Effector memory CD4-positive, alpha-beta T cell (primary cell): ENCODE results near the gene DMGDH.

ENCODE experiments used
- DNase-seq, 3 donors: peaks; one replicate each; pipeline ENCODE4 v3.0.0-alpha.2; 2020
- H3K27ac ChIP-seq: 2 replicates; pipeline ENCODE4 v1.7.0; 2013; ENCODE audit warnings: mild to moderate bottlenecking, low read length, moderate library complexity; ENCODE audit not compliant: insufficient read depth, poor library complexity, severe bottlenecking
- H3K27me3 ChIP-seq: replicated peaks from 2 replicates; pipeline ENCODE4 v1.7.0; 2013; ENCODE audit warnings: mild to moderate bottlenecking, low read length; ENCODE audit not compliant: insufficient read depth, control insufficient read depth, poor library complexity, severe bottlenecking
- H3K36me3 ChIP-seq: 2 replicates; pipeline ENCODE4 v1.7.0; 2013; ENCODE audit warnings: mild to moderate bottlenecking, low read length, moderate library complexity; ENCODE audit not compliant: control insufficient read depth, insufficient read depth
- H3K4me1 ChIP-seq: 2 replicates; pipeline ENCODE4 v1.7.0; 2013; ENCODE audit warnings: low read length, mild to moderate bottlenecking; ENCODE audit not compliant: control insufficient read depth, insufficient read depth, poor library complexity, severe bottlenecking
- H3K4me3 ChIP-seq: 2 replicates; pipeline ENCODE4 v1.7.0; 2013; ENCODE audit warnings: low read length, low read depth, mild to moderate bottlenecking; ENCODE audit not compliant: insufficient read depth, poor library complexity, severe bottlenecking
- H3K9me3 ChIP-seq: 2 replicates; pipeline ENCODE4 v1.7.0; 2013; ENCODE audit warnings: mild to moderate bottlenecking, low read length, moderate library complexity; ENCODE audit not compliant: control insufficient read depth

Gene DMGDH

DNA sequence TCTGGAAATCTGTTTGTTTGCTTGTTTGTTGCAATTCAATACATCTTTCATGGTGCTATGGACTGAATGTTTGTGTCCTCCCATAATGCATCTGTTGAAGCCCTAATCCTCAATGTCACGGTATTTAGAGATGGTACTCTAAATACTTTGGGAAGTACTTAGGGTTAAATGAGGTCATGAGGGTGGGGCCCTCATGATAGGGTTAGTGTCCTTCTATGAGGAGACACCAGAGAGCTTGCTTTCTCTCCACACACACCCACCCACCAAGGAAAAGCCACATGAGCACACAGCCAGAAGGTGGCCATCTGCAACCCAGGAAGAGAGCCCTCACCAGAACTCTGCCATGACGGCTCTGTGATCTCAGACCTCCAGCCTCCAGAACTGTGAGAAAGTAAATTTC is 32.7 kb downstream of the DMGDH start:
- H3K4me3 ChIP-seq: no peak overlapping the region
- no peaks in the 10 kb centered on the region for H3K9me3 ChIP-seq
- no peaks in the 10 kb centered on the region for H3K36me3 ChIP-seq
- H3K27me3 ChIP-seq: no peaks in the 10 kb centered on the region
- H3K27ac ChIP-seq: no peak overlapping the region
- H3K4me1 ChIP-seq: no peaks in the 10 kb centered on the region
- no peak for DNase-seq

DNA sequence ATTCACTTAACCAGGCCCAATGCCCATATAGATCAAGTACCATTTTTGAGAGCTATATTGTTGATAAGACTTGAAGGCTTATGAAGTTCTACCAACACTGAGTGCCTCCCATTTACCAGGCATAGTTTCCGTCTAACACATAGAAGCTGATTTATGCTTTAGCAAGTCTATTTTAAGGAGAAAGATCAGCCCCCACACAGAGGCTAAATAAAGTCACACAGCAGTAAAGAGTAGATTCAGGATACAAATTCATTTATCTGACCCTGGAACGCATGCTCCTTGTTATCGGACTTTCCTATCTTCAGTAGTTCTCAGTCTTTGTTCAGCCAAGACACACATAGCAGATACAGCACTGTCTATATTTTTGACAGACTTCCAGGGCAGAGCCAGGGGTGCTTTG is 34.2 kb downstream of the DMGDH start:
- H3K4me3 ChIP-seq: no peak overlapping the region
- H3K27me3 ChIP-seq: no peaks in the 10 kb centered on the region
- no peaks in the 10 kb centered on the region for H3K4me1 ChIP-seq
- no peak overlapping the region for H3K27ac ChIP-seq
- no peaks in the 10 kb centered on the region for H3K9me3 ChIP-seq
- no peaks in the 10 kb centered on the region for H3K36me3 ChIP-seq
- DNase-seq: no peak

DNA sequence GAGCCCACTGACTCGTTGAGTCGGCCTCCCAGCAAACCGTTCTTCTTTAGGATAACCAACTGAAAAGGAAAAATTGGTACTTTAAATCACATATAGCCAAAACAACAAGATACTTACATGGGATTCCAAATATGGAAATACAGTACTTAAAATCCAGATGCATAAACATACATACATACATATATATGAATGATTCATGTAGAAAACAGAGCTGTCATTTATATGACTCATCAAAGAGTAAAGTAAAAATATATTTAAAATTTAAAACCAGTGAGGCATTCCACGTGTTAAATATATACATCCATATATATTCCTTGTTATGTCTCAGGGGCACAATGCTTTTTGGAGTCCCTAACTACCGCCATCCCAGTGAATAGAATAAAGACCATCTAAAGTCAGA is 36.7 kb downstream of the DMGDH start:
- Histone ChIP-seq H3K36me3 (no peaks in the 10 kb centered on the region), H3K4me1 (no peaks in the 10 kb centered on the region), H3K9me3 (no peaks in the 10 kb centered on the region), H3K27me3 (no peaks in the 10 kb centered on the region), H3K27ac (no peak overlapping the region), H3K4me3 (no peak overlapping the region)
- no peak for DNase-seq

GRCh38 chr5:79032031-79032695 is 37.3 kb downstream of the DMGDH start:
- no peak overlapping the region for H3K27ac ChIP-seq
- H3K4me3 ChIP-seq: no peak overlapping the region
- no peaks in the 10 kb centered on the region for H3K27me3 ChIP-seq
- no peaks in the 10 kb centered on the region for H3K9me3 ChIP-seq
- no peak for DNase-seq
- no peaks in the 10 kb centered on the region for H3K36me3 ChIP-seq
- H3K4me1 ChIP-seq: no peaks in the 10 kb centered on the region

DNA sequence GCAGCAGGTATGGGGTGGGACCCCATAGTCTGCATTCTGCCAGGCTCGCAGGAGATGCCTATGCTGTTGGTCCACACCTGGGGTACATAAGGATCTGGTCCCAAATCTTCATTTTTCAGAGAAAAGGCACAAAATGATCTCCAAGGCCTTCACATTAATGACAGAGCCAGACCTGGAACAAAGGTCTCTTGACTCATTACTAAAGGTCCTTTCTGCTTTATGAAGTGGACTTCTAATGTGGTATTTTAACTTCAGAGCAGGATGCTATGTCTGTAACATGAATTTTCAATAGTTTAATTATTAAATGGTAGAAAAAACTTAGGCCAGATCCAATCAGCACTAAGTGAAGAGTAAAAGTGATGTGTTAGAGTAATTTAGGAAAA is 38.0 kb downstream of the DMGDH start:
- Histone ChIP-seq H3K27me3 (no peaks in the 10 kb centered on the region), H3K36me3 (no peaks in the 10 kb centered on the region), H3K4me3 (no peak overlapping the region), H3K27ac (no peak overlapping the region), H3K4me1 (no peaks in the 10 kb centered on the region), H3K9me3 (no peaks in the 10 kb centered on the region)
- no peak for DNase-seq

DNA sequence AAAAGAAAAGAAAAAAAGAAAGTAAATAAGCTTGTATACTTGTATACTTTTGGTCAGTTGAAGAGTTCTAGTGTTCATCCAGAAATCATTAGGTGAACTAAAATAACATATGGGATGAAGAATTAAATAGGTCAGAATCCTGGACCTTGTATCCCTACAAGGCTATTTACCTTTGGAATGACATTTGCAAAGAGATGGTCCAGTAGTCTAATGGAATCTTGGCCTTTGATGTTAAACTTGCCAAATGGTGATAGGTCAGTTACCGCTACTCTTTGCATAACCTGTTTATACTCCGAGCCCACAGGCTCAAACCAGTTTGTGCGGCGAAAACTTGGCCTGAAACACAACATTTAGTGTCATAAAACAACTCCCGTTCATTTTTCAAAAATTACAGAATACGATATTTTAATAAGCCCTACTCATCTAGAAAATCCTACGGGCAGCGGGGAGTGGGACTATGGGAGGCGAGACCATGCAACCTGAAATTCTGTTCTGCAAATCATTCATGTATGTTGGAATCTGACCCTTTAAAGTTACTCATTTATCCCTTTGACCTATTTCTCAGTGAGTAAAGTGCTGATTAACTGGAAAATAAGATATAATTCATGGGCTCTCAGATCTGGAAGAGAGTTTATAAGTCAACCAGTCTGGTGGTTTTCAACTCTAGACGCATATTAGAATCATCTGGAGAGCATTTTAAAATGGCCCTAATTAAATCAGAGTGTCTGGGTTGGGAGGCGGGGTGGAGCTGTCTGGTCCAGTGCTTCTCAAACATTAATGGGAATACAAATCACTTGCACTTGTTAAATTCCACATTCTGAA is 38.6 kb downstream of the DMGDH start:
- no peaks in the 10 kb centered on the region for H3K4me1 ChIP-seq
- H3K36me3 ChIP-seq: no peaks in the 10 kb centered on the region
- no peaks in the 10 kb centered on the region for H3K9me3 ChIP-seq
- H3K27ac ChIP-seq: no peak overlapping the region
- no peak overlapping the region for H3K4me3 ChIP-seq
- DNase-seq: no peak
- H3K27me3 ChIP-seq: no peaks in the 10 kb centered on the region

GRCh38 chr5:79025054-79025472 is 44.4 kb downstream of the DMGDH start:
- H3K4me3 ChIP-seq: no peak overlapping the region
- no peaks in the 10 kb centered on the region for H3K27me3 ChIP-seq
- no peaks in the 10 kb centered on the region for H3K4me1 ChIP-seq
- no peak overlapping the region for H3K27ac ChIP-seq
- no peaks in the 10 kb centered on the region for H3K9me3 ChIP-seq
- H3K36me3 ChIP-seq: no peaks in the 10 kb centered on the region
- DNase-seq: peak in 1 of 3 donors; percentile 7

- Histone ChIP-seq H3K4me3 (no peak overlapping the region), H3K36me3 (no peaks in the 10 kb centered on the region), H3K27ac (no peak overlapping the region), H3K27me3 (no peaks in the 10 kb centered on the region), H3K9me3 (no peaks in the 10 kb centered on the region), H3K4me1 (no peaks in the 10 kb centered on the region)
- DNase-seq: no peak
Measured at GRCh38 chr5:79023947-79024346, 45.5 kb downstream of the DMGDH start.

GRCh38 chr5:79023348-79023747 is 46.1 kb downstream of the DMGDH start:
- no peaks in the 10 kb centered on the region for H3K4me1 ChIP-seq
- H3K36me3 ChIP-seq: no peaks in the 10 kb centered on the region
- H3K4me3 ChIP-seq: no peak overlapping the region
- no peak overlapping the region for H3K27ac ChIP-seq
- DNase-seq: no peak
- no peaks in the 10 kb centered on the region for H3K27me3 ChIP-seq
- no peaks in the 10 kb centered on the region for H3K9me3 ChIP-seq

DNA sequence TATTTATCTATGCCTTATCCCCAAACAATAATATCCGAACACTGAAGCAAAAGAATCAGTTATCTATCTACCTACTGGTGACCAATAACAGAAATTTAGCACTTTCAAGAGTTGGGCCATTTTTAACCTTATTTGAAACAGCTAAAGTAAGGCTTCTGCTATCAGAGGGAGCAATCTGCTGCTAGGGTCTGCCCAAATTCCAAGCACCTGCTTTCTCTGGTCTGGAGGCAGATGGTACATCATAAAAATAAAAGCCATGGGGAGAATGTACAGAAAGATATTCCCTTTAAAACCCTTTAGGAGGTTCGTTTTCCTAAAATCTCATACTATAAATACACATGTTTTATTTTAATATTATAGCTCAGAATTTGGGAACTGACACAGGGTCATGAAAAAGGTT is 46.7 kb downstream of the DMGDH start:
- no peaks in the 10 kb centered on the region for H3K9me3 ChIP-seq
- H3K4me3 ChIP-seq: no peak overlapping the region
- H3K27me3 ChIP-seq: no peaks in the 10 kb centered on the region

More for the DNA sequence above, 46.7 kb downstream of the DMGDH start:
- H3K4me1 ChIP-seq: no peaks in the 10 kb centered on the region
- H3K27ac ChIP-seq: no peak overlapping the region
- no peaks in the 10 kb centered on the region for H3K36me3 ChIP-seq
- no peak for DNase-seq
